HG03108 (cell line): ENCODE measurements around the gene ADGRG2.

Experiments
- ATAC-seq: cut with Tn5 transposase; IDR thresholded peaks from one replicate; pipeline ENCODE4 v1.9.1; 2021; ENCODE audit warnings: moderate library complexity; ENCODE audit not compliant: unreplicated experiment

ADGRG2 gene

DNA sequence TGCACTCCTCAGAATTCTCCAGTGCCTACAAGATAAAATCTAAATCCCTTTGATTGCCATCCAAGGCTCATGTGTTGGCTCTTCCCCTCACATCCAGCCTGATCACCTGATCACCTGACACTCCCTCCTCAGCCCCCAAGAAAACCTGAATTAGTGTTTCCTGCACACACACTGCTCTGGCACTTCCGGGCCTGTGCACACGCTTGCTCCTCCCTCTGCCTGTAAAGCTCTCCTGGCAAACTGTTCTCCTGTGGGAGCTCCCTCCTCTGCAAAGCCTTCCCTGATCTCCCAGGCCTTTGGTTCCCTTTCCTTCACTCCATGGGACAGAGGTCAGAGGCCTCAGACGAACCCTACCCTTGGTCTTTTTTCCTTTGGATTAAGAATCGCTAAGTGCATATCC is 158.2 kb downstream of the ADGRG2 start:
- no peak for ATAC-seq

DNA sequence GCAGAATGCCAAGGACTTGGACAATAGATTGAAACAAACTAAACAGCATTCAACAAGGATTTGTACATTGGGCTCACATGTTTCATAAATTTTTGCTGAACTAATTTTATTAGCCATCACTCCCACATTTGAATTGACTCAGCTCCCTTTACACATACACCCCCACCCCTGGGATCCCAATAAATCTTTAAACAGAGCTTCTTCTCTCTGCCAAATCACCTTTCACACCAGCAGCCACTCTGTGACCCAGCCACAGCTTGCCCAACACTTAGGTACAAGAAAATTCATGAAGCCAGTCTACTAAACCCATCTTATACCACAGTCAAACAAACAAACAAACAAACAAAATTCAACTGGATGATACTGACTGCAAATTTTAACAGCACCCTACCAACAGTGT is 159.9 kb downstream of the ADGRG2 start:
- no peak for ATAC-seq

DNA sequence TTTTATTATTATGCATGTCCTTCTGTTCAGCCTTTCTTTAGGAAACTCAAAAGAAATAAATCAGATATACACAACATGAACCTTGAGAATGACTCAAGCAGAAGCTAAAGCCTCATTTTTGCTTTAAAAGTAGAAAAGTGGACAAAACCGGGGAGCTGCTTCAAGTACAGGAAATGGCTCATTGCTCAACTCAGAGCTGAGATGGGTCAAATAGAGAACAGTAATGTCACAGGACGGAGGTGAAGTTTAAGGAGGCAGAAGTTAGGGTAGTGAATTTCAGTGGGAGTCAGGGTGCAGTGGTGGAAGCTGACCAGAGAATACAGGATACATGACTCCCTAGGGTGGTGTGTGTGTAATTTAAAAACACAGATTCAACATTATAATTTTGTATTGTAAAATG is 160.6 kb downstream of the ADGRG2 start:
- ATAC-seq, result no peak

DNA sequence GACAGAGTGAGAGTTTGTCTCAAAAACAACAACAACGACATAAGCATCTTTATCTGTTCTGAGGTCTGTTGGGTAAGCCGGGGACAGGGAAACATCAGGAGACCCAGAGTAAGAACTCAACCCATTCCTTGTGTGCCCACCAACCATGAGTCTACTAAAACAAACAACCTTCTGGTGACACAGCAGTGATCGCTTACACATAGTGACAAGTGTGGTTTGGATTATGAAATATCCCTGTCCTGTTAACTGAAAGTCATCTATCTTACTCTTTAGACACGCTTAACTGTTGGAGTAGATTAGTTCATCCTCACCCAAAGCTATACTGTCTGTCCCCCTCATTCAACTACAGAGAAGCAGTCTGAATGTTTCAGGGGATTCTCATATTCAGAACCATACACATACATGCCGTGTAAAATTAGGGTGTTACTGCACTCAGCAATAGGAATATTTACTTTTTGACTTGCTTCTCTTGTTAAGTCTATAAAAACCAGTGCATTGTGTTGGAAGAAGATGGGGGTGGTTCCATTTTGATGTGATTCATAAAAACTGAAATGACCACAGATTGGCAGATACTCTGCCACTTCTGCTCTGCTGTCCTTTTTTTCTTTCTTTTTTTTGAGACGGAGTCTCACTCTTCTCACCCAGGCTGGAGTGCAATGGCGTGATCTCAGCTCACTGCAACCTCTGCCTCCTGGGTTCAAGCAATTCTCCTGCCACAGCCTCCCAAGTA is 165.8 kb downstream of the ADGRG2 start:
- ATAC-seq, result no peak

DNA sequence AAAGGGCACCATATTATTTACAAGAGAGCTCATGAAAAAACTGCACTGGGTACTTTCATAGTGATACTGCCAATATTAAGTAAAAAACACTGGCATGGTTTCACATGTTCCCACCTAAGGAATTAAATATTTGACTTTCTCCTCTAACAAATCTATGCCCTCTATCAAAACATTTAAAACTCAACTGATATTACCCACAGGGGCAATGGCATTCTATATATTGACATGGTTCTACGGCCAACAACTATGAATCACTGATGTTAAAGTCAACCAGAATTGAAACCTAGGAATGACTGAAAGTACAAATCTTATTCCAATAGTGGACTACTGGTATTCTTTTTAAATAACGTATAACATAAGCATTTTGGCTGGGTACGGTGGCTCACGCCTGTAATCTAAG is 166.6 kb downstream of the ADGRG2 start:
- no peak for ATAC-seq

DNA sequence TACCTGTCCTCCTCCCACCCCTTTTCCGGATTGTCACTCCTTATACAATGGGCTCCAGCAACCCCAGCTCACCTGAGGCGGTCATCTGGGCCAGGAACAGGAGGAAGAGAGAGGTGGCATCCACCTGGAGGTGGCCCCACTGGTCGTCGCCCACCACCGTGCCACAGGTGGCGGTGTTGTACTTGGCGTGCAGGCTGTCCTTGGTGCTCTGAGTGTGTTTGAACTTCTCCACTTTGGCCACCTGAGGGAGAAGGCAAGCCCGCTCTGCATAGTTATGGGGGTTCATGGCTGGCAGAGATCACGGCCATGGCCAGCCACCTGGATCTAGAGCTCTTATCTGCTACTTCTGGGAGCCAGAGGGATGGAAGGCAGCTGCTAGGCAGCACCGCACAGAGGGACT is 171.2 kb downstream of the ADGRG2 start:
- no peak for ATAC-seq

DNA sequence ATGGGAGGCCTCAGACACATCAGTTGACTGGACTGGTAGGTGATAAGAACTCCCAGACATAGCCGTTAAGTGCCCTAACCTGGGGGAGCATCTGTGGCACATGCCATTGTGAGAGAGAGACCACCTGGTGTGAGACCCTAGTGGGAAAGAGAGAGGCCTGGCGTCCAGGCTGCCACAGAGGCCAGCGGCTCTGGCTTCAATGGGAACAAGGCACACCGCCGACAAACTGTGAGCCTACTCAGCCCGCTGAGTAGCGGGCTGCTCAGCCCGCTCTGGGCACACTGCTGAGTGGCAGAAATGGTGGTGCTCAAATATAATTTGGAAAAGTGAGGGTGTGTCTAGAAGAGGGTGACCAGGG is 172.3 kb downstream of the ADGRG2 start:
- ATAC-seq, result no peak

DNA sequence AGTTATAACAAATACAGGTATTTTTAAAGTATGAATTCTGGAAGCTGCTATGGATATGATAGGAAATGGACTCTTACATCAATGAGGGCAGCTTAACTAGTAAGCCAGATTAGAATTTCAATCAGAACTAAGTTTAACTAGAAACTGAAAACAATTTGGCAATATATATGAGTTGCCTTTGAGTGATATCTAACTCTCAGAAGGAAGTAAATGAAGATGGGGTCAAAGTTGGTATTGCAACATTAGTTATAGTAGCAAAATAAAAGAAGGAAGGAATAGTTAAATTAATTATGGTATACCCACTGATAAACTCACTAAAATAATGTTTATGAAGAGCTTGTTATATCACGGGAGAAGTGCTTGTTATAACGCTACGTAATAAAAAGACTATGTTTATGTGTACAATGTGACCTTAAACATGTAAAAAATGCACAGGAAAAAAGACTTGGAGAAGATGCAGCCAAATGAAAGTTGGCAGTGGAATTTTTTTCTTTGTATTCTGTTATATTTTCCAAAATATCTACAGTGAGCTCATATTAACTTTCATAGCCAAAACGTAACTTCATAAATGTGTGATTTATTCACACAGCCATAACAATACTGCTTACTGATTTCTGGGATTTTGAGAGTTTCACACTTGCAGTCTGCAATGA is 172.9 kb downstream of the ADGRG2 start:
- no peak for ATAC-seq

DNA sequence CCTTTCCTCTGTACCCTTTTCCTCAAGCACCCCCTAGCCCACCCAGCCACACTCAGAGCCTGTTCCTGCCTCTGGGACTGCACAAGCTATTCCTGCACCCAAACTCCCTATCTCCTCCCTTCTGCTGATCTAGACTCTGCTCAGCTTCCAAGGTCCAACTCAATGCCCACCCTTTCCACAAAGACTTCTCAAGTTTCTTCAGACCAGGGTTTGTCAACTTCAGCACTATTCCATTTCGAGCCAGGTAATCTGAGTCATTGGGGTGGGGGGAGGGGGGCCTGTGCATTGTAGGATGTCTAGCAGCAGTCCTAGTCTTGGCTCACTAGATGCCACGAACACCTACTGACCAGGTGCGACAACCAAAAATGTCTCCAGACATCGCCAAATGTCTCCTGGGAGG is 175.7 kb downstream of the ADGRG2 start:
- no peak for ATAC-seq

DNA sequence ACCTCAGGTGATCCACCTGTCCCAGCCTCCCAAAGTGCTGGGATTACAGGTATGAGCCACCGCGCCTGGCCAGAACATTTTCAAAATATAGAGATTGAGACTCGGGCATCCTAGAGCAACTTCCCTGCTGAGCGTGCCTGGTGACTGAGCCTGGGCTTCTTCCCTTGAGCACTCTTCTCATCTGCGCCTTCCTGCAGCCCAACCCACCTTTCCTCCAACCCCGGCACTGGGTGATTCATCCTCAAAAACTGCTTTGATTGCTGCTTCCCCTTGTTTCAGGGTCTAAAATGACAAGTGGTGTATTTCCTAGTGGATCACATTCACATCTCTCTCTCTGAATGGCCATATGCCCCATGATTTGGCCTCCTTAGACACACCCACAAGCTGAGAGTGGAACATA is 176.1 kb downstream of the ADGRG2 start:
- ATAC-seq, result no peak

DNA sequence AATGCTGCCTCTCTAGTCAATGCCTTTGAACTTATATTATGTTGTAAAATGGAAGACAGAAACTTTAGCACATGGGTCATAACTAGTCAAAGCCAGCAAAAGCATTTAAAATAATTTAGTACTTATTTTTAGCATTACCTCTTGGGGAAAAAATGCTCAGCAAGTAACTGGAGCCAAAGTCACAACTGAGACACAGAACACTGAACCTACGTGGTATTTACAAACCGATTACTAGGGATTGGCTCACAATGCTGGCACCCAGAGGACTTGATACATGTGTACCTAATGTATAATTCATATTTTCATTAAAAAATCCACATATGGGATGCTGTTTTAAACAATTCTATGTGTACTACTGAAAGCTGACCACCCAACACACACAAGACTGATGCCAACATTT is 176.8 kb downstream of the ADGRG2 start:
- ATAC-seq, result no peak

DNA sequence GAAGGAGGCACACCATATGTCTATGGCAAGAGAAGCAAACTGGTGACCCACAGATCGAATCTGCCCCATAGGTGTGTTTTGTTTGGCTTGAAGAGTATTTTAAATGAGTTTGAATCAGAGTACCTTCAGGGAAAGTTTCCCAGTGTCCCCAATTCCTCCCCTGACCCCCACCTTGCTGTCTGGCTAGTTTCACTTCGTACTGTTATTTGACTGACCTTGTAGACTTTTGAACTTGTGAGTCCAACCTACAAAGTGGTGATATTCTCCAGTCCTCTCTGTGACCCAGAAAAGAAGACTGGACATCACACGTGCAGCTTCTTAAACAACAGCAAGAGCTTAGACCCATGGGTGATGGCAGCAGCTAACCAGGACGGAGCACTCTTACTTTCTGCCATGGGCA is 177.8 kb downstream of the ADGRG2 start:
- no peak for ATAC-seq

DNA sequence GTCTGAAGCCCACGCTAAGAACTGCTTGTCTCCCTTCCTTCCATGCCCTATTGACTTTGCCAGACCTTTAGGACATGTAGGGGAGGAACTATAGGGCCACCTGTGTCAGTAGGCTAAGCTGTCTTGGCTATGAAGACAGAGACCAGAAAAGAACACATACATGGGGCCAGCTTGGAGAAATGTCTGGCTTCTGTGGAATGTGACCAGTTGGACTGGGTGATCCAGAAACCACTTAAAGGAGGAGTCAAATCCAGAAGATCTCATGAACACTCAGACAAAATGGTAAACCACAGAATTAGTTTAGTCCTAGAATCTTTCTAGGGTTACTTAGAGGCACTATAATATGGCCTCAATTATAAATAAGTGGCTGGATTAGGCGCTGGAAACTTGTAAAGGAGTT is 180.4 kb downstream of the ADGRG2 start:
- ATAC-seq, result no peak
